Measurements from ENCODE around the gene SUPT5H. TPM values are rescaled to one million over a fixed set of nuclear protein-coding genes. Genes with fewer than 3 reads are reported as not detected.

The SUPT5H gene
- total and polyA plus RNA-seq, 2 of the 13 experiments (the other 11 are each of a cell fraction or from before 2014, with no cell fraction given): 48.2 to 51.7 TPM

GRCh38 chr19:39445196-39446111, at the start of gene SUPT5H (continued):
- 0 out of 2 replicates have a peak, but pooled peaks have one; percentile 11 for TF ChIP-seq ZNF234 (CRISPR knock-in tag; conservative IDR thresholded peaks at IDR 0.05)
- TF ChIP-seq TMF1 (CRISPR knock-in tag; IDR thresholded peaks at IDR 0.05; ENCODE audit: low read depth): no peak; the same call in 1 of the 2 replicates
- peak; percentile 70 for TF ChIP-seq BORCS8-MEF2B (CRISPR knock-in tag; IDR thresholded peaks at IDR 0.05)
- peak; percentile 65; the same call in 1 of the 2 replicates for TF ChIP-seq ETS1 (CRISPR knock-in tag; IDR thresholded peaks at IDR 0.05)
- peak; percentile 48; the same call in 1 of the 2 replicates for TF ChIP-seq REPIN1 (CRISPR knock-in tag; IDR thresholded peaks at IDR 0.05; ENCODE audit: borderline replicate concordance, low read depth)
- TF ChIP-seq KIAA2018 (CRISPR knock-in tag; IDR thresholded peaks at IDR 0.05; ENCODE audit: borderline replicate concordance): no peak
- TF ChIP-seq PTBP1 (IDR thresholded peaks at IDR 0.05; ENCODE audit: low read depth, low read length, poor library complexity, severe bottlenecking): peak; percentile 88
- no peak for TF ChIP-seq XRCC5 (optimal IDR thresholded peaks at IDR 0.05; ENCODE audit: low read length)
- TF ChIP-seq NFYB (CRISPR knock-in tag; IDR thresholded peaks at IDR 0.05): peak; percentile 61
- TF ChIP-seq ZNF33B (CRISPR knock-in tag; IDR thresholded peaks at IDR 0.05): peak; percentile 89; the same call in 1 of the 2 replicates
- 0 out of 2 replicates have a peak, but pooled peaks have one; percentile 20 for TF ChIP-seq ZSCAN22 (CRISPR knock-in tag; IDR thresholded peaks at IDR 0.05)
- no peak for TF ChIP-seq ZNF782 (CRISPR knock-in tag; IDR thresholded peaks at IDR 0.05; ENCODE audit: borderline replicate concordance)
- TF ChIP-seq PAF1 (CRISPR knock-in tag; IDR thresholded peaks at IDR 0.05): no peak
- TF ChIP-seq ZNF775 (CRISPR knock-in tag; IDR thresholded peaks at IDR 0.05; ENCODE audit: borderline replicate concordance): no peak
- TF ChIP-seq MED1 (CRISPR knock-in tag; IDR thresholded peaks at IDR 0.05): peak; percentile 79
- no peak for TF ChIP-seq MAFG (CRISPR knock-in tag; IDR thresholded peaks at IDR 0.05)
- TF ChIP-seq SALL2 (CRISPR knock-in tag; IDR thresholded peaks at IDR 0.05): peak; percentile 82; the same call in 1 of the 2 replicates
- no peak for TF ChIP-seq WIZ (CRISPR knock-in tag; IDR thresholded peaks at IDR 0.05)
- TF ChIP-seq ZNF326 (CRISPR knock-in tag; IDR thresholded peaks at IDR 0.05; ENCODE audit: borderline replicate concordance): no peak
- peak; percentile 64; the same call in 1 of the 2 replicates for TF ChIP-seq ZNF136 (CRISPR knock-in tag; IDR thresholded peaks at IDR 0.05; ENCODE audit: low read depth)
